Measurements from ENCODE around the gene KCNMB1. TPM values are rescaled to one million over a fixed set of nuclear protein-coding genes. Genes with fewer than 3 reads are reported as not detected.

The KCNMB1 gene
- total and polyA plus RNA-seq, 2 donors (not counting 1 experiment from before 2014, with no cell fraction given) = not detected

GRCh38 chr5:170403675-170404074, 14.5 kb upstream of the KCNMB1 start:
- Histone ChIP-seq H3K9me3 (ENCODE audit: control insufficient read depth, insufficient read depth, low read depth, low read length) (no peaks in the 10 kb centered on the region), H3K27me3 (ENCODE audit: control insufficient read depth, insufficient read depth, low read length) (no peaks in the 10 kb centered on the region), H3K79me2 (ENCODE audit: control insufficient read depth, insufficient read depth, low read length) (no peaks in the 10 kb centered on the region), H3K4me3 (replicated peaks in 1 of 4; ENCODE audit: control extremely low read depth in 1 of 4, insufficient read depth in 1 of 4, low read depth in 3 of 4, low read length in 4 of 4) (no peak overlapping the region), H3K36me3 (ENCODE audit: control insufficient read depth, insufficient read depth, low read length) (no peaks in the 10 kb centered on the region), H2AFZ (ENCODE audit: low read length) (no peak overlapping the region), H3K27ac (ENCODE audit: insufficient read depth, low read length) (no peak overlapping the region), H4K20me1 (ENCODE audit: control insufficient read depth, extremely low read depth, insufficient read depth, low read length) (no peaks in the 10 kb centered on the region), H3K9ac (ENCODE audit: insufficient read depth, low read length) (no peak overlapping the region), H3K4me1 (ENCODE audit: control insufficient read depth, extremely low read depth, insufficient read depth, low read length) (no peaks in the 10 kb centered on the region), H3K4me2 (ENCODE audit: extremely low read depth, insufficient read depth, low read length) (no peak overlapping the region)
- no peak for DNase-seq (ENCODE audit: low read depth in 2 of 2)
- no peak for TF ChIP-seq CTCF (conservative IDR thresholded peaks at IDR 0.05 in 1 of 2, IDR thresholded peaks at IDR 0.05 in 1 of 2; ENCODE audit: low read depth in 1 of 2, low read length in 2 of 2)
- TF ChIP-seq EZH2 (IDR thresholded peaks at IDR 0.05; ENCODE audit: low read length, missing control alignments) = no peak

- no peaks in the 10 kb centered on the region for H3K27me3 ChIP-seq (ENCODE audit: control insufficient read depth, insufficient read depth, low read length)
- H3K36me3 ChIP-seq (ENCODE audit: control insufficient read depth, insufficient read depth, low read length) = no peaks in the 10 kb centered on the region
- TF ChIP-seq CTCF (conservative IDR thresholded peaks at IDR 0.05 in 1 of 2, IDR thresholded peaks at IDR 0.05 in 1 of 2; ENCODE audit: low read depth in 1 of 2, low read length in 2 of 2) (no peak), EZH2 (IDR thresholded peaks at IDR 0.05; ENCODE audit: low read length, missing control alignments) (no peak)
- no peaks in the 10 kb centered on the region for H3K4me1 ChIP-seq (ENCODE audit: control insufficient read depth, extremely low read depth, insufficient read depth, low read length)
- H4K20me1 ChIP-seq (ENCODE audit: control insufficient read depth, extremely low read depth, insufficient read depth, low read length) = no peaks in the 10 kb centered on the region
- H3K9me3 ChIP-seq (ENCODE audit: control insufficient read depth, insufficient read depth, low read depth, low read length) = no peaks in the 10 kb centered on the region
- no peak overlapping the region for H3K4me2 ChIP-seq (ENCODE audit: extremely low read depth, insufficient read depth, low read length)
- no peak overlapping the region for H3K4me3 ChIP-seq (replicated peaks in 1 of 4; ENCODE audit: control extremely low read depth in 1 of 4, insufficient read depth in 1 of 4, low read depth in 3 of 4, low read length in 4 of 4)
- no peaks in the 10 kb centered on the region for H3K79me2 ChIP-seq (ENCODE audit: control insufficient read depth, insufficient read depth, low read length)
- H2AFZ ChIP-seq (ENCODE audit: low read length) = no peak overlapping the region
- H3K9ac ChIP-seq (ENCODE audit: insufficient read depth, low read length) = no peak overlapping the region
- H3K27ac ChIP-seq (ENCODE audit: insufficient read depth, low read length) = no peak overlapping the region
- no peak for DNase-seq (ENCODE audit: low read depth in 2 of 2)
These were observed 13.3 kb upstream of the KCNMB1 start for GRCh38 chr5:170402508-170402907.

DNA sequence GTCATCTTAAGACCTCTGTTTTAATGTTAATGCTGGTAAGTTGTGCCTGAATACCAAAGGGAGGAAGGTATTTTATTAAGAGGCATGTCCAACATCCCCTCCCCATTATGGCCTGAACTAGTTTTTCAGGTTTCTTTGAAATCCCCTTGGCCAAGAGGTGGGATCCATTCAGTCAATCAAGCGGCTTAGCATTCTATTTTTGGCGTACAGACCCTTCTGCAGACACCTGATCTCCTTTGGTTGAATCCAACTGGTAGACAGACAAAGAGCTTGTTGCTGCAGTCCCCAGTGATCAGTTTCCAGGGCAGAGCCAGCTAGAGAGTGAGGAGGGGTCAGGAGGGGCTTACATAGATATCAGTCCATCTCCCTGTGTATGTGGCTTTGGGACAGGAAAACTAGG, 7.9 kb upstream of the KCNMB1 start:
- no peaks in the 10 kb centered on the region for H3K9me3 ChIP-seq (ENCODE audit: control insufficient read depth, insufficient read depth, low read depth, low read length)
- H2AFZ ChIP-seq (ENCODE audit: low read length) = no peak overlapping the region
- no peak overlapping the region for H3K27ac ChIP-seq (ENCODE audit: insufficient read depth, low read length)
- no peak for TF ChIP-seq EZH2 (IDR thresholded peaks at IDR 0.05; ENCODE audit: low read length, missing control alignments)
- no peak for TF ChIP-seq CTCF (conservative IDR thresholded peaks at IDR 0.05 in 1 of 2, IDR thresholded peaks at IDR 0.05 in 1 of 2; ENCODE audit: low read depth in 1 of 2, low read length in 2 of 2)
- no peak for DNase-seq (ENCODE audit: low read depth in 2 of 2)
- H3K4me3 ChIP-seq (replicated peaks in 1 of 4; ENCODE audit: control extremely low read depth in 1 of 4, insufficient read depth in 1 of 4, low read depth in 3 of 4, low read length in 4 of 4) = no peak overlapping the region
- H3K4me2 ChIP-seq (ENCODE audit: extremely low read depth, insufficient read depth, low read length) = no peak overlapping the region
- no peaks in the 10 kb centered on the region for H3K4me1 ChIP-seq (ENCODE audit: control insufficient read depth, extremely low read depth, insufficient read depth, low read length)
- no peaks in the 10 kb centered on the region for H3K27me3 ChIP-seq (ENCODE audit: control insufficient read depth, insufficient read depth, low read length)
- H3K79me2 ChIP-seq (ENCODE audit: control insufficient read depth, insufficient read depth, low read length) = no peaks in the 10 kb centered on the region
- H3K9ac ChIP-seq (ENCODE audit: insufficient read depth, low read length) = no peak overlapping the region
- H3K36me3 ChIP-seq (ENCODE audit: control insufficient read depth, insufficient read depth, low read length) = no peaks in the 10 kb centered on the region
- H4K20me1 ChIP-seq (ENCODE audit: control insufficient read depth, extremely low read depth, insufficient read depth, low read length) = no peaks in the 10 kb centered on the region
